HG03439 (cell line): ENCODE data around the gene SPATC1L.

Experiments
- ATAC-seq: cut with Tn5 transposase; IDR thresholded peaks from one replicate; pipeline ENCODE4 v1.9.1; 2021; ENCODE audit warnings: mild to moderate bottlenecking, moderate library complexity; ENCODE audit not compliant: unreplicated experiment

Gene SPATC1L

GRCh38 chr21:46111193-46111571, 73.1 kb downstream of the SPATC1L start:
- no peak for ATAC-seq
